B cell (primary cell): ENCODE data around the gene NCLN. TPM values are rescaled to one million over a fixed set of nuclear protein-coding genes. Genes with fewer than 3 reads are reported as not detected.

Source experiments
- ATAC-seq: fragments of 200-7000 bp; cut with Tn5 transposase; one replicate; pipeline ENCODE4 v1.10.0; 2021; ENCODE audit warnings: low read depth, mild to moderate bottlenecking, moderate number of reproducible peaks, moderate library complexity
- CTCF ChIA-PET: fragments of 350-600 bp; sonication (Branson Sonifier 250); formaldehyde crosslinking; loops from one replicate; lab custom pipeline; 2021; ENCODE audit warnings: antibody characterized with exemption, inconsistent platforms; lab: Charles Lee
- POLR2A ChIA-PET: fragments of 350-600 bp; sonication (Branson Sonifier 250); formaldehyde crosslinking; loops from one replicate; lab custom pipeline; 2021; ENCODE audit warnings: antibody characterized with exemption; lab: Charles Lee
- DNase-seq: peaks from one replicate; pipeline ENCODE4 v3.0.0; 2013
- H2AFZ ChIP-seq: 2 replicates; pipeline ENCODE4 v1.6.1; 2012; ENCODE audit warnings: mild to moderate bottlenecking, low read depth, low read length; ENCODE audit not compliant: insufficient read depth, poor library complexity, severe bottlenecking
- H3K27ac ChIP-seq, 2 donors: 1 replicate in 1 of 2; 2 replicates in 1 of 2; pipeline ENCODE4 v1.5.1; 2012 to 2013; ENCODE audit warnings: low read length in 2 of 2, mild to moderate bottlenecking in 2 of 2, moderate library complexity in 1 of 2
- H3K27me3 ChIP-seq, 4 experiments: fragments of 200-600 bp in 1 of 4; sonication (generic) in 1 of 4; replicated peaks in 1 of 4; 1 replicate in 2 of 4; 2 replicates in 2 of 4; pipeline versions ENCODE4 v1.6.1 to v1.7.0; 2013 to 2016; ENCODE audit warnings: low read length in 3 of 4, mild to moderate bottlenecking in 2 of 4, mixed read lengths in 1 of 4, moderate library complexity in 1 of 4; ENCODE audit not compliant: insufficient read depth in 4 of 4, control insufficient read depth in 3 of 4; ENCODE audit errors: control extremely low read depth in 1 of 4
- H3K36me3 ChIP-seq, 2 experiments: replicated peaks in 1 of 2; 1 replicate in 1 of 2; 2 replicates in 1 of 2; pipeline versions ENCODE4 v1.6.1 to v1.7.1; 2013; ENCODE audit warnings: low read length in 1 of 2; ENCODE audit not compliant: insufficient read depth in 2 of 2, control insufficient read depth in 1 of 2; ENCODE audit errors: control extremely low read depth in 1 of 2, extremely low read depth in 1 of 2
- H3K4me1 ChIP-seq, 2 donors: fragments of 200-600 bp in 1 of 2; sonication (generic) in 1 of 2; 1 replicate in 1 of 2; 2 replicates in 1 of 2; pipeline versions ENCODE4 v1.5.1 to v1.6.1; 2013 to 2017; ENCODE audit warnings: low read length in 2 of 2; ENCODE audit not compliant: control insufficient read depth in 2 of 2, insufficient read depth in 2 of 2
- H3K4me2 ChIP-seq: replicated peaks from 2 replicates; pipeline ENCODE3; 2012; ENCODE audit warnings: mild to moderate bottlenecking, low read depth, low read length; ENCODE audit not compliant: poor library complexity, severe bottlenecking
- H3K4me3 ChIP-seq, 5 experiments: fragments of 200-600 bp in 1 of 5; sonication (generic) in 1 of 5; 1 replicate in 3 of 5; 2 replicates in 2 of 5; pipeline versions ENCODE4 v1.5.1 to v1.7.0; 2011 to 2016; ENCODE audit warnings: low read length in 4 of 5, mild to moderate bottlenecking in 4 of 5, low read depth in 2 of 5, control low read depth in 1 of 5, moderate library complexity in 1 of 5; ENCODE audit not compliant: insufficient read depth in 1 of 5; ENCODE audit errors: control extremely low read depth in 1 of 5, extremely low read depth in 1 of 5
- H3K79me2 ChIP-seq: fragments of 200-600 bp; sonication (generic); one replicate; pipeline ENCODE4 v1.6.0; 2016; ENCODE audit warnings: low read length; ENCODE audit not compliant: control insufficient read depth, insufficient read depth
- H3K9ac ChIP-seq: fragments of 200-600 bp; sonication (generic); 2 replicates; pipeline ENCODE4 v1.6.1; 2017; ENCODE audit warnings: mild to moderate bottlenecking, low read length, moderate library complexity
- H3K9me3 ChIP-seq, 3 donors: one replicate each; pipeline versions ENCODE4 v1.6.1 to v1.7.1; 2013; ENCODE audit warnings: low read length in 2 of 3; ENCODE audit not compliant: control insufficient read depth in 2 of 3, insufficient read depth in 1 of 3; ENCODE audit errors: control extremely low read depth in 1 of 3
- H4K20me1 ChIP-seq: 2 replicates; pipeline ENCODE4 v1.6.0; 2012; ENCODE audit warnings: mild to moderate bottlenecking, low read length; ENCODE audit not compliant: insufficient read depth, control insufficient read depth, poor library complexity, severe bottlenecking
- H3K27ac Mint-ChIP-seq: one replicate; pipeline ENCODE4 v1.8.0; 2021; ENCODE audit warnings: mixed read lengths
- H3K27me3 Mint-ChIP-seq: one replicate; pipeline ENCODE4 v1.8.0; 2021; ENCODE audit warnings: mixed read lengths
- H3K4me1 Mint-ChIP-seq: one replicate; pipeline ENCODE4 v1.8.0; 2021; ENCODE audit warnings: mixed read lengths
- H3K4me3 Mint-ChIP-seq: one replicate; pipeline ENCODE4 v1.8.0; 2021; ENCODE audit warnings: mixed read lengths
- H3K9me3 Mint-ChIP-seq: one replicate; pipeline ENCODE4 v1.8.0; 2022; ENCODE audit warnings: mixed read lengths; ENCODE audit not compliant: insufficient read depth
- CTCF ChIP-seq: fragments of 200-600 bp; IDR thresholded peaks from one replicate; pipeline ENCODE4 v1.8.0; 2022; ENCODE audit warnings: antibody characterized with exemption, mild to moderate bottlenecking
- EZH2 ChIP-seq: IDR thresholded peaks from 2 replicates; pipeline ENCODE4 v1.6.1; 2012; ENCODE audit warnings: borderline replicate concordance, low read depth, mild to moderate bottlenecking, moderate library complexity, low read length; ENCODE audit not compliant: insufficient read depth, poor library complexity, severe bottlenecking
- WGBS: methylation state at CpG from one replicate; pipeline ENCODE4 v1.1.5; 2013; ENCODE audit warnings: missing lambda C conversion rate; ENCODE audit not compliant: insufficient coverage; 5-methylcytosine and 5-hydroxymethylcytosine counted together
- intact Hi-C: fragments of 100-400 bp; cut with micrococcal nuclease; formaldehyde crosslinking; loops from one replicate; pipeline ENCODE4 v1.10.0; 2022
- polyA plus RNA-seq: library from polyadenylated mRNA; depleted of rRNA; stranded (reverse); fragments of >200 nt; gene quantifications from 2 replicates; pipeline ENCODE4 v1.2.3, GENCODE V29; 2012
- total RNA-seq, 2 donors: library from RNA; stranded (reverse); fragments of 120-200 nt in 1 of 2; gene quantifications; 1 replicate in 1 of 2; 2 replicates in 1 of 2; pipeline versions ENCODE4 v1.2.3 to v1.2.4, GENCODE V29; 2013 to 2022

The NCLN gene
- total and polyA plus RNA-seq, 2 donors (not counting 1 experiment from before 2014, with no cell fraction given) = 55.0 to 82.0 TPM

- Histone ChIP-seq H3K27ac (no peak overlapping the region), H3K27me3 (no peaks in the 10 kb centered on the region), H3K4me1 (no peaks in the 10 kb centered on the region), H4K20me1 (no peaks in the 10 kb centered on the region), H3K4me3 (no peak overlapping the region), H3K4me2 (no peak overlapping the region), H3K9ac (no peak overlapping the region), H2AFZ (no peak overlapping the region), H3K9me3 (no peaks in the 10 kb centered on the region), H3K36me3 (peaks cover 0 to 47% of the 10 kb centered on the region in 2 experiments), H3K79me2 (no peaks in the 10 kb centered on the region)
- ATAC-seq = no peak
- DNase-seq = no peak
- Mint-ChIP-seq H3K4me1 (no peaks in the 10 kb centered on the region), H3K4me3 (no peak overlapping the region), H3K27me3 (no peaks in the 10 kb centered on the region), H3K27ac (no peak overlapping the region), H3K9me3 (no peaks in the 10 kb centered on the region)
- 96% methylated on average over 35 of the region's 35 CpGs for WGBS
- POLR2A ChIA-PET = no interaction called here
- TF ChIP-seq EZH2 (no peak), CTCF (no peak)
- CTCF ChIA-PET = no interaction called here
- intact Hi-C loops = no loop called here
Measured at GRCh38 chr19:3204646-3205275, 19.0 kb downstream of the NCLN start.

- ATAC-seq (no peak), DNase-seq (no peak)
- H3K4me2 ChIP-seq = no peak overlapping the region
- no peak overlapping the region for H3K9ac ChIP-seq
- no peaks in the 10 kb centered on the region for H3K4me1 ChIP-seq
- Mint-ChIP-seq H3K4me1 (no peaks in the 10 kb centered on the region), H3K9me3 (no peaks in the 10 kb centered on the region), H3K4me3 (no peak overlapping the region), H3K27ac (no peak overlapping the region), H3K27me3 (no peaks in the 10 kb centered on the region)
- no peaks in the 10 kb centered on the region for H3K79me2 ChIP-seq
- ChIA-PET POLR2A (interaction anchor here (0.5 kb wide), 1 partner anchor 255 kb away, joined by 4 read pairs; no protein-coding TSS in a partner anchor), CTCF (no interaction called here)
- intact Hi-C loops = no loop called here
- no peak overlapping the region for H3K27ac ChIP-seq
- H3K27me3 ChIP-seq = no peaks in the 10 kb centered on the region
- H3K36me3 ChIP-seq = peaks cover 0 to 44% of the 10 kb centered on the region in 2 experiments
- no peak overlapping the region for H2AFZ ChIP-seq
- H4K20me1 ChIP-seq = peaks cover 6% of the 10 kb centered on the region
- TF ChIP-seq EZH2 = no peak
- TF ChIP-seq CTCF = no peak
- WGBS = 99% methylated on average over 15 of the region's 28 CpGs
- no peaks in the 10 kb centered on the region for H3K9me3 ChIP-seq
- no peak overlapping the region for H3K4me3 ChIP-seq
Measured at GRCh38 chr19:3206216-3206953, 20.7 kb downstream of the NCLN start.
